GM19463 (cell line): ENCODE results near the gene TEX29.

ENCODE experiments used
- ATAC-seq: cut with Tn5 transposase; IDR thresholded peaks from one replicate; pipeline ENCODE4 v1.9.1; 2021; ENCODE audit warnings: mild to moderate bottlenecking, moderate library complexity; ENCODE audit not compliant: unreplicated experiment

Gene TEX29

GRCh38 chr13:111322001-111322915, 1.8 kb downstream of the TEX29 start:
- ATAC-seq: no peak

GRCh38 chr13:111322916-111323331, 2.5 kb downstream of the TEX29 start:
- no peak for ATAC-seq

- no peak for ATAC-seq
Observed at GRCh38 chr13:111323549-111323948, 3.1 kb downstream of the TEX29 start.

DNA sequence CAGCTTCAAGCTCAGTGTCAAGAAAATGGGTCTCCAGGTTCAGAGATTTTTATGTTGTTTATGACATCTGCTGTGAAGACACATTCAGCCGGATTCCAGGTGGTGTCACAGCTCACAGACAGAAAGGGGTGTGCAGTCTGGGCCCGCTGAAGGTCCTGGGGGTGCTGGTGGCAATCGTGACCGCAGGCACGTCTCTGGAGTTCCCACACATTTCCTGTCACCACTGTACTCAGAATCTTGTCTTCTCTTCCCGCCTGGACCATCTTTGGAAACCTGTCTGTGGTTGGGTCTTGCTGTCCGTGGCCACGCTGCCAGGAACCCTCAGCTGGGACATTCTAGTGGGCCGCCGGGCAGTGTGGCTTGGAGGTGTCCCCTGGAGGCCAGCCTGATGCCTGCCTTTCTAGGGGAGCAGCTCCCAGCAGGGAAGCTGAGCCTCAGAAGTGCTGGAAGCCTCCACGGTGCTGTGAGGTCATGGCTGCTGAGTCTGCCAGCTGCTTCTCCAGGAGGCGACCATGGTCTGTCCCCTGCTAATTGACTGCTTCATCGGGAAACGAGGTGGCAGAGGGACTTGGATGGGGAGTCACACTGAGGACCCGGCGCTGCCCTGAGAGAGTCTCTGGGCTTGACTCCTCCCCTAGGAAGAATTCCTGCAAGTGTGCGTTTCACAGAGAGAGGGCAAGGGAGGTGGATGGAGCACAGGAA, 3.7 kb downstream of the TEX29 start:
- ATAC-seq: no peak

- ATAC-seq: no peak
Observed at GRCh38 chr13:111324736-111325135, 4.3 kb downstream of the TEX29 start.

DNA sequence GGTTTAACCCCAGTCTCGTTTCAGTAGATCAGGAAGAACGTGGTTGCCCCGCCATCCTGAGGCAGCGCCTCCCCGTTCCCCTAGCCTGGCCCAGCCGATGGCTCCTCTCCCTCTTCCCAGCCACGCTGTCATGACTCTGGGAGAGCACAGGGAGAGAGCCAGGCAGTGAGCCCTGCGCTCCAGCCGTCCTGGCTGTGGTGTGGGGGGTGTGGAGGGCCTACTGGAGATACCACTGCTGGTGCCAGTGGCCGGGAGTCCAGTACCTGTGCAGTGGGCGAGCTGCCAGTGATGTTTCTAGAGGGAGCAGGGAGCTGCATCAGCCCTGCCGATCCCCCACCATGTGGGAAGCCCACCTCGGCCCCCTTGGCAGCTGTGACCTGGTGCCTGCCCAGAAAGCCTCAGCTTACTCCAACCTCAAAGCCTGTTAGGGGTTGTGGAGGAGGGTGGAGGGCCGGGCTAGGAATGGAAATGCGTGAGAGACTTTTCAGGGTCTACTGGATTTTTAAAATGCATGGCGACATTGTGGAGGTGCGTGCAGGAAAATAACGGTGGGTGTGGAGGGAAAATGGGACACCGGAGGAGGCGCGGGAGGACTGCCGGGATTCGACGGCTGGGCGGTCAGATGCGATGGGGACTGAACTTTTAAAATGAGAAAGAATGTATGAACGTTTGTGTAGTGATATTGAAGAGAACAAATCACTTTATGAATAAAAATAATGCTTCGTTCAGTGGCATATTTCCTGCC, 4.9 kb downstream of the TEX29 start:
- ATAC-seq: no peak

DNA sequence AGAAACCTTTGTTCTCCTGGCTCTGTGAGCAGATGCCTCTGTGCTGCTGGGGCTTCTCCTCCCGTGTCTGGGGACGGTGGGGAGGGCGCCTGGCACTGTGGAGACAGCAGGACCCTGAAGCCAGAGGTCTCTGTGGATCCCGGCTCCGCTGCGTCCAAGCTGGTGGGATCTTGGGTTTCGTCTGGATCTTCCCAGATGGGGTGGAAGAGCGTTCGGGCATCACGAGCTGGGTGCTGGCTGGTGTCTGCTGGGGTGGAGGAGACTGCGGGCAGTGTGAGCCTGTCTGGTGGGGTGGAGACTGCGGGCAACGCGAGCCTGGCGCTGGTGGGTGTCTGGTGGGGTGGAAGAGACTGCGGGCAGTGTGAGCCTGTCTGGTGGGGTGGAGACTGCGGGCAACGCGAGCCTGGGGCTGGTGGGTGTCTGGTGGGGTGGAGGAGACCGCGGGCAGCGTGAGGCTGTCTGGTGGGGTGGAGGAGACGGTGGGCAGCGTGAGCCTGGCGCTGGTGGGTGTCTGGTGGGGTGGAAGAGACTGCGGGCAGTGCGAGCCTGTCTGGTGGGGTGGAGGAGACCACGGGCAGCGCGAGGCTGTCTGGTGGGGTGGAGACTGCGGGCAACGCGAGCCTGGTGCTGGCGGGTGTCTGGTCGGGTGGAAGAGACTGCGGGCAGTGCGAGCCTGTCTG, 5.6 kb downstream of the TEX29 start:
- no peak for ATAC-seq

DNA sequence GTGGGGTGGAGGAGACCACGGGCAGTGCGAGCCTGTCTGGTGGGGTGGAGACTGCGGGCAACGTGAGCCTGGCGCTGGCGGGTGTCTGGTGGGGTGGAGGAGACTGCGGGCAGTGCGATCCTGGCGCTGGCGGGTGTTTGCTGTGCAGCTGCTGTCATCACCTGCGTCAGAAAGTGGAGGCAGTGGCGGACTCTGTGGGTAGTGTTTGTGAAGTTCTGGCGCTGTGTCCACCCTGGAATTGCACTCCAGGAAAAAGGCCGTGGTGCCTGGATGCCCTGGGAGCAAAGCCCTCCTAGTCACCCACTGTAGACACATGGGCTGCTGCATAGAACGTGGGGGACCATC, 6.2 kb downstream of the TEX29 start:
- ATAC-seq: no peak

- no peak for ATAC-seq
Observed at GRCh38 chr13:111326981-111327642, 6.7 kb downstream of the TEX29 start.

GRCh38 chr13:111327730-111328573, 7.5 kb downstream of the TEX29 start:
- ATAC-seq: no peak

DNA sequence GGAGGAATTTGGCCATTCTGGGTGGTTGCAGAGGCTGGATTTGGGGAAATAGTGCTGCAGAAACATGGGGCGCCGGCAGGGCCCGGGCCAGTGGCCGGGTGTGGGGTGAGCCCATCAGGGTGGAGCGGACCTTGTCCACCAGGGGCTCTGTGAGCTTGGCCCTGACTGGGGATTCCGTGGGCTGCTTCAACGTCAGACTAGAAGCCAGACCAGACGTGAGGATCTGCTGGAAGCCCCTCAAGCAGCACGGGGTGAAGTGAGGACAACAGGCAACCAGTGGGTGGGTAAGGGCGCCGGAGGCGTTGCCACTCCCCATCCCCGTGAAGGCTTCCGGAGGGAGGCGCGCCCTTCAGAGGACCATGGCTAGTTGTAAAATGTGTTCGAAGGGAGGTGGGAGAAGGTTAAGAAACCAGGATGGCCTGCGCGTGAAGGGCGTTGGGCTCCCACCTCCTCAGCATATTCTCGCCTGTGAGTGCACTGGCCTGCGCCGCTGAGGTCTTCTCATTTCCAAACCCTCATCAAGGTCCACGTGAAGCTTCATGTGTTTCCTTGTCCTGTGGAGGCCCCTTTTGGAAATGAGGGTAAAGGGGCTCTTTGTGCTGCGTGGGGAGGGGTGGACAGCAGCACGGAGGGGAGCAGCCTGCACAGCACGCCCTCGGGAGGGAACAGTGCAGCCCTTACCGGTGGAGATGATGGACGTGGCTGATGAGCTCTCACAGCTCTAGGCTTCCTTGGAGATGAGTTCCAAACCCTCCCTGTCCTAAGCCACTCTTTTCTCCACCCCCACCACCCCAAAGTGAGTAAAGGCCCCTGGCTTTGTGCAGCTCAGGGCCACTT, 8.3 kb downstream of the TEX29 start:
- no peak for ATAC-seq

DNA sequence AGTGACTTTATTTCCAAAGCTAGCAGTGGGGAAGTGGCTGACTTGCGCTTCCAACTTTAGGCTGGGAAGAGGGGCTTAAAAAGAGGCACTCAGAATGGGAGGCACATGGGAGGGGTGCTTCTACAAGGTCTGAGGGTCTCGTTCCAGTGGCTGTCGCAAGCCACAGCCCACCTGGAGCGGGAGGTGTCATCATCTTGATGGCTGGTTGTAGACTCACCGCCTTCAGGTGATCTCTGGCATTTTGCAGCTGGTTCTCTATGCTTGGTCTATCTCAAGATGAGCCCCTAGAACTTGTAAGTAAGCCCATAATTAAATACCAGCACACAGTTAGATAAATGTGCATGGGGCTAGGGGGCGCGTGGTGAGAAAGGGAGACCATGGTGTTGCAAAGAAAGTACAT, 9.2 kb downstream of the TEX29 start:
- no peak for ATAC-seq

GRCh38 chr13:111330066-111330610, 9.7 kb downstream of the TEX29 start:
- ATAC-seq: no peak

- no peak for ATAC-seq
Observed at GRCh38 chr13:111335298-111335697, 14.9 kb downstream of the TEX29 start.

- no peak for ATAC-seq
Observed at GRCh38 chr13:111336666-111337065, 16.2 kb downstream of the TEX29 start.

DNA sequence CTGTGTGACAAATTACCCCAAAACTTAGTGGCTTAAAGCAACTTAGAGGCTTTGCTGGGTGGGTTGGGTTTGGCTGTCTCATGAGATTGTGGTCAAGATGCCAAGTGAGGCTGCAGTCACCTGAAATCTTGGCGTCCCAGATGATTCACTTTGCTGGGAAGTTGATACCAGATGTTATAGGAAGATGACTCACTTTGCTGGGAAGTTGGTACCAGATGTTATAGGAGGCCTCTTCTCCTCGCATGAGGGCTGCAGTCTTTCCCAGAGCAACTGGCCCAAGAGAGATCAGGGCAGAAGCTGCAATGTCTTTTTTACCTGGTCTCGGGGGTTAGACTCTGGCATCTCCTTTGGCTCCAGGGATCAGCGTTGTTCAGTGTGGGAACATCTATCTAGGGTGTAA, 16.8 kb downstream of the TEX29 start:
- ATAC-seq: no peak

DNA sequence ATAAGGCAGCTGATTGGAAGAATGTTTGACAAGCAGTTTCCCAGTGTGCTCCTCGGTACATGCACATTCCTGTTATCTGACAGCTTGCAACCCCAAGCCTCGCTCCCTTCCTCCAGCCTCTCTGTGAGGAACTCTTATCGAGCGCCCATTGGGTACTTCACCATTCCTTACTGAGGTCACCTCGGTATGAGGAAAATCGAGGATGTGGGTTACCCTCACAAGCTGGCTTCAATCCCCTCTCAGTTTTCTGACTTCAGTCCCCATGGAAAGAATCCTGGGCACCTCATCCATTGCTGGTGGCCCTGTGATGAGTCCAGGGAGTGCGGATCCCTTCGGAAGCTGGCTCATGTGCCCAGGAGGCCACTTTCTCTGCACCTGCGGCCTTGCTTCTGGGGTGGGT, 17.3 kb downstream of the TEX29 start:
- no peak for ATAC-seq

- no peak for ATAC-seq
Observed at GRCh38 chr13:111338841-111339240, 18.4 kb downstream of the TEX29 start.
